Activated CD4-positive, alpha-beta T cell treated with anti-CD3 and anti-CD28 coated beads for 48 hours (primary cell): ENCODE measurements around the gene TMEM63C.

Experiments
- DNase-seq: peaks from one replicate; pipeline ENCODE4 v3.0.0-alpha.2; 2020

The TMEM63C gene, protein sequence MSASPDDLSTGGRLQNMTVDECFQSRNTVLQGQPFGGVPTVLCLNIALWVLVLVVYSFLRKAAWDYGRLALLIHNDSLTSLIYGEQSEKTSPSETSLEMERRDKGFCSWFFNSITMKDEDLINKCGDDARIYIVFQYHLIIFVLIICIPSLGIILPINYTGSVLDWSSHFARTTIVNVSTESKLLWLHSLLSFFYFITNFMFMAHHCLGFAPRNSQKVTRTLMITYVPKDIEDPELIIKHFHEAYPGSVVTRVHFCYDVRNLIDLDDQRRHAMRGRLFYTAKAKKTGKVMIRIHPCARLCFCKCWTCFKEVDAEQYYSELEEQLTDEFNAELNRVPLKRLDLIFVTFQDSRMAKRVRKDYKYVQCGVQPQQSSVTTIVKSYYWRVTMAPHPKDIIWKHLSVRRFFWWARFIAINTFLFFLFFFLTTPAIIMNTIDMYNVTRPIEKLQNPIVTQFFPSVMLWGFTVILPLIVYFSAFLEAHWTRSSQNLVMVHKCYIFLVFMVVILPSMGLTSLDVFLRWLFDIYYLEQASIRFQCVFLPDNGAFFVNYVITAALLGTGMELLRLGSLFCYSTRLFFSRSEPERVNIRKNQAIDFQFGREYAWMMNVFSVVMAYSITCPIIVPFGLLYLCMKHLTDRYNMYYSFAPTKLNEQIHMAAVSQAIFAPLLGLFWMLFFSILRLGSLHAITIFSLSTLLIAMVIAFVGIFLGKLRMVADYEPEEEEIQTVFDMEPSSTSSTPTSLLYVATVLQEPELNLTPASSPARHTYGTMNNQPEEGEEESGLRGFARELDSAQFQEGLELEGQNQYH

DNA sequence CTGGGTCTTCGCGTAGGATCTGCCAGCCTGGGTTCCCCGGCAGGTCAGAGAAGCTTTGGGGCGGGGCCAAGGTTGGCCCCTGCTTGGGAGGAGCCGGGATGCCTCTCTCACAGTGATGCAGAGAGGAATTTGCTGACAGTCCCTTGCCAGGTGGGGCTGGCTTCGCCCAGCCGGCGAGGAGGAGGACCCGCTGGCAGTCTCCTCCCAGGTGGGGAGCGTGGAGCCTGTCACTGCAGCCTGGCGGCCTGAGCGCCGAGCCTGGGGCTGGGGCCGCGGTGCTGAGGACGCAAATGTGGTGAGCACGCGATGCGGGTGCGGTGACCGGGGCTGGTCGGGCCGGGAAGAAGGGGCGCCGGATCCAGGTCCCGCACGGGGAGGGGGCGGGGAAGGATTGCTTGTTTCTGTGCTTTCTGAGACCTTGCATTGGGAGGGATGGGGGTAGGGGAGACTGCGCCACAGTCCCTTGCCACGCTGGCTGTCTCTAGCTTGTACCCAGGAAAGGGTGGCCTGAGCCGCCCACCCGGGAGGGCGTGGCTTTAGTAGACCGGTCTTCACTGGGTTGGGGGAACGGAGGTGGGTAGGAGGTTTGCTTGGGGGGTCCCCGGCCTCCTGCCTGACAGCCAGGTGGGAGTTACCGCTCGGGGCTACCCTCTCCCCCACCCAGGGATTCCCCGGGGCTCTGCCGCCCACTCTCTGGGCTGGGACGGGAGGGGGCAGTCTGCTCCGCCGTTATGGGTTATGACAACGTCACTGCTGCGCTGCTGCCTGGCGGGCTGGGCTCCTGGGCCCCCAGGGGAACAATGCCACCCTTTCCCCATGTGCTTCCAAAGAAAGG lies at the start of gene TMEM63C:
Gene TMEM63C (plus strand): TSS at position 196 of the 835 bp plus-strand sequence. CDS start 37,016 bp downstream, outside the sequence.
- DNase-seq: peak; percentile 81

DNA sequence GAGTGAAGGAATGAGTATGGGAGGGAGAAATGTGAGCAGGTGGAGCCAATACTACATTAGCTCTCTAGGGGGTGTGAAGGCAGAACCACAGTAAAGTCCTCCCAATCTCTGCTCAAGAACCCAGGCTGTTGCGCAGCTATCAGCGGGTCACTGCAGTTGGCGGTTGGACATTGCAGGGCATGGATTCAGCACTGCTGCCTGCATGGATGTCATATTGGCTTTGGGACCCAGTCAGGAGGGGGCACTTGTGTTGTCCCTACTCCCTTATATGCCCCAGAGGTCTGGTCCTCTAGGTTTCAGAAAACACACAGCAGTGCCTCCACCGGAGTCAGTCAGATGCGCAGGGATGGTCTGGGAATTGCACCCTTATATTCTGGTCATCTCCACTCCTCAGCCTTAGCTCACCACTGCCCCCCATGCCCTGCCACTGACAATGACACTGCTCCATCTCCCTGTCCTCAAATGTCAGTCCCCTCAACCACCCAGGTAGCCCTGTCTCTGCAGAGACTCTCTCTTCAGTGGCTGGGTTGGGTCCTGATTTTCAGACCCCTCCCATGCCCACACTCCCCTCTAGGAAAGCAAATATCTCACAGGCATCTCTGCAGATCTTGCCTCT lies 49.6 kb upstream of the TMEM63C start:
- DNase-seq: no peak

DNA sequence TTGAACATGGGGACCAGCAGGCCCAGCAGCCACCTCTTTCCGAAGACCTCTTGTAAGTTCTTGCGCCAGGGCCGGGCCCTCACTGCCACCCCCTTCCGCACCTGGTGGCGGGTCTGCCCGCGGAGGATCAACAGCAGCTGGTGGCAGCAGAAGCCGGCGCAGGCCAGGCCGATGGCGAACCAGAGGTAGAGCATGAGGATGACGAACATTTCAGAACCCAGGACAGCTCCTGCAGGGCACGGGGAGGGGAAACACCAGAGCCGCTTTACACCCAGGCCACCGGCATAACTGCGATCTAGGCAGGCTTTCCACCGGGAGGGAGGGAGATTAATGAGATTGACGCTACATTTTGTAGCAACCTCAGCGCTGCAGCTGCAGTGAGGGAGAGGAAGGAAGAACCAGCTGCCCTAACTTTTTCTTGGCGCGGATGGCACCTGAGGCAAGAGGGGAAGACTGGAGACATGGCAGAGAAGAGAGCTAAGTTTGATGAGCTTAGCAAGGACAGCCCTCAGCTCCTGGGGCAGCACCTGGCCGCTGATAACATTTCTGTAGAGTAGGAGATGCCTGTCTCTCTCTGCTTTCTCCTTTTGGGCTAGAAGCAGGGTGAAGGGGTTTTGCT lies 47.8 kb upstream of the TMEM63C start:
- DNase-seq: peak; percentile 81

DNA sequence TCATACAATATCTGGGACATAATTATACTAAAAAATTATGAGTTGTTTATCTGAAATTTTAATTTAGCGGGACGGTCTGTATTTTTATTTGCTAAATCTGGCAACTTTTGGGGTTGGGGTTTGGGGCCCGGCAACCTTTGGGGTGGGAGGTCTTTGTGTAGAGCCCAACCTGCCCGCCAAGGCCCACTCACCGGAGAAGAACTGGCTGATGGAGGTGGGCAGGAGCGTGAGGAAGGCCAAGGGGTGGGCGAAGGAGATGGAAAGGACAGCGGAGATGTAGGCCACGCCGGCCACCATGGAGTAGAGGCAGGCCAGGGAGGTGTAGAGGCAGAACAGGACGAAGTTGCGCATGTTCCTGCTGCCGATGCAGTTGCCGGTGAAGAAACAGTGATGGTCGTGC lies 42.6 kb upstream of the TMEM63C start:
- DNase-seq: no peak

DNA sequence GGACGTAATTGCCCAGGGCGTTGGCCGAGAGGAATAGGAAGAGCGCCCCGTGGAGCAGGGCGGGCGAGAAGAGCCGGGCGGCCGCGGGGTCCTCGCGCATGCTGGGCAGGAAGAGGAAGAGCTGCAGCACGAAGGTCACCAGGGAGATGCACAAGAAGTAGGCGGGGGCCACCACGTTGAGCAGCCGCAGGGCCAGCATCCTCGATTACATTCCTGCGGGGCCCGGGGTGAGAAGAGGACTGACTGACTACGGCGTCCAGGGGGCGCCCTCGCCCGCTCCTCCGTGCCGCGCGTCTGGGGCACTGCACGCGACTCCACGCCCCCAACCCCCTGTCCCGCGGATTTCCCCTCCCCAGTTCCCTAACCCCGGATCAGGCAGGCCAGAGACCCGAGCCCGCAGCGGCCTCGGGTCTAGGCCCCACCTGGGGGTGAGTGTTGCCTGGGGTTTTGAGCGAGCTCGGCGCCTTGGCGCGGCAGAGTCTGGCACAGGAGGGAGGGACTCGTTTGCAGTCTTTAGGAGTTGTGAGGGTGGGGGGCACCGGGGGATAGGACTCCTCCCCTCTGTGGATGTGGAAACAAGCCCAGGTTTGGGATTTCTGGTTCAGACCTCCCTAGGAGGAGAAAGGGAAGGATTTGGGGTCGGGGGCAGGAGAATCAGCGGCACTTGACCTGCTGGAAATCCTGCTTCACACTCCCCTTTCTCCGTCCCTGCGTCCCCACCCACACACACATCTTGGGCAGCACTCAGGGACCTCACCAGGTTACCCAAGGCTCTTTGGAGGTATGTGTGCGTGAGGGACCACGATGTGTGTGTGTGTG lies 41.8 kb upstream of the TMEM63C start:
- DNase-seq: peak; percentile 74

DNA sequence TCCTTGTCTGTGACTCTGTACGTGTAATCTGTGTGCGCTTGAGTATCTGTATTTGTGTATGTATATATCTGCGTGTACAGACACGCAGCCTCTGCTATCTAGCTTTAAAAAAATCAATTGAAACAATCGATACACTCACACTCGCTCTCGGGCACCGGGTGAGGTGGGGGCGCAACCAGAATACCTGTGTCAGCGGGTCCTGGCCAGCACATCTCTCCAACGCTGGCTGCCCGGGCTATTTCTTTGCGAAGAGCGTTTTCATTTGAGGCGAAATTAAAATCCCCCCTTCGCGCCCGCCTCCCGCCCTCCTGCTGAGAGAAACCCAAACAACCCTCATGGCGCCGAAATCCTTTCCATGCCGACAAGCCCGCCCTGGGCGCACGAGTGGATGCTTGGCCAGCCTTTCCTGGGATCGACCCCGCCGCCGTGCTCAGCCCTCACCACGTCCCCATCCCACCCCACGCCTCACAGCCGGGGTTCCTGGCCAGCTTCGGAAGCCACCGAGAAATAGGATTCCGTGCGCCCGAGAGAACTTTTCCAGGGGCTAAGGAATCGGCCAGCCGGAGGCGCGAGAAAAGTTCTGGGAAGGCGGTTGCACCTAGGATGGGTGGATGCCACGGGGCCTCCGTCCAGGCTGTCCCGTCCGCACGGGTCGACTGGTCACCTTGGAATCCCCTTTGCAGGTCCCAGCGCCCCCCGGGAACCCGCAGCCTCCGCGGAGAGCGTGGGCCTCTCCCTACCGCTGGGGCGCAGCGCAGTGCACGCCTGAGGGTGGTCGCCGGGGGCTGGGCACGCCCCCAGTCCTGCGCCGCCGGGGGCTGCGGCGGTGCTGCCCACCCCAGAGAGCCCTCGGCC lies 41.0 kb upstream of the TMEM63C start:
- DNase-seq: no peak

DNA sequence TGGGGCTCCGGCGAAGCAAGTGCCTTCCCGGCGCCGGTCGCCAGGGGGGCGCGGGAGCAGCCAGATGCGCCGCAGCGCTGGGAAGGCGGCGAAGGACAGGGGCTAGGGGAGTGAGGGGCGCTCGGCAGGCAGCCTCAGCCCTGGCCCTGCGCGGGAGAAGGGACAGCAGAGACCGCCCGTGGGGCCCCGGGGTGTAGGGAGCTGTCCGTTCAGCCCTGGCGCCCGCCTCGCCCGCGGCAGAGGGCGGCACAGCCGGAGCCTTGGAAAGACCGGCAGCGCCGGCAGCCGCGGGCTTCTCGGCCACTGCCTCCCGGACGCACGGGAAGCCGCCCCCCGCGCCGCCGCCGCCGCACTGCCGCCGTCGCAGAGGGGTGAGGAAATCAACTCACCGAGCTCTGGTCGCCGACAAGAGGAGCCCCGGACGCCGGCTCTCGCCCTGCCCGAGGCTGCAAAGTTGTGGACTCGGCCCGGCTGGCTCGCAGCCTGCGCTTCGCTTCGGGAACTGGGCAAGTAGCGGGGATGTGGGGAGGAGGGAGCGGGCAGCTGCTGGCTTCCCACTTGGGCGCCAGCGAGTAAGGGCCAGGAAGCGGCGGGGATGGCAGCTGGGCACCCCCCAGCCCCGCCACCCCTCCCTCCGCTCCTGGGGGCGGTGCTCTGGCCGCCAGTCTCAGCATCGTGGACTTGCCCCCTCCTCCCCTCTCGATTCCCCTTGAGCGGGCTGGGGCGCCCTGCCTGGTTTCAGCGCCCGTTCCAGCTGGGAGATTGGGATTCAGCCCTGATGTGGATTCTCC lies 40.2 kb upstream of the TMEM63C start, which contains the start of gene ZDHHC22:
Gene ZDHHC22 (minus strand): TSS at position 578 of the 791 bp plus-strand sequence. CDS start 2,053 bp downstream, outside the sequence.
- DNase-seq: no peak

DNA sequence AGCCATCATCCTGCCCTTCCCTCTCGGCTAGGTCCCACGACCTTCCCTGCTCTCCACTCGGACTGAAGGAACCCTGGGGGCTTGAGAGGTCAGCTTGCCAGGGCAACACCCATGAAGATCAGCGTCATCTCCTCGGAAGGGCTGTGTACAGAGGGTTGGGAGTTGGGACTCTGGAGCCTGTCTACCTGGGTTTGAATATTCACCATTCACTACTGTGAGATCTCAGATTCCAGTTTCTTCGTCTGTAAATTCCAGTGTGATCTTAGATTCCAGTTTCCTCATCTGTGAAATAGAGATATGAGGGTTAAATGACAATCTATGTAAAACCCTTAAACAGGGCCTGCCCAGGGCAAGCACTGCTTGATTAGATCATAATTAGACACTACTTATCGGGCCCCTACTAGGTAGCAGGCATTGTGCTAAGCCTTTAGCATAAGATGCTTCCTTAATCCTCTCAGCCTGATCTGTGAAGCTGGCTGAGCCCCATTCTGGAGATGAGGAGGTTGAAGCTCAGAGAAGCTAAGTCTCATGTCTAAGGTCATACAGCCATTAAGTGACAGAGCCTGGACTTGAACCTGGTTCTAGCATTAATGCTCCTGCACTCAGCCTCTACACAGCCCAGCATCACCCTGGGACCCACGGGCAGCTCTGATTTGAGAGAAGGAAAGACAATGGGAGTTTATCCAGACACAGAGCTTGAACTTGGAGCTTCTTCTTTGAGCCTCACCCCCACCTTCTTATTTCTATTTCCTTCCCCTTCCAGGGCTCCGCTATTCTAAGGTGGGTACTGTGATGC lies 39.4 kb upstream of the TMEM63C start:
- DNase-seq: no peak

DNA sequence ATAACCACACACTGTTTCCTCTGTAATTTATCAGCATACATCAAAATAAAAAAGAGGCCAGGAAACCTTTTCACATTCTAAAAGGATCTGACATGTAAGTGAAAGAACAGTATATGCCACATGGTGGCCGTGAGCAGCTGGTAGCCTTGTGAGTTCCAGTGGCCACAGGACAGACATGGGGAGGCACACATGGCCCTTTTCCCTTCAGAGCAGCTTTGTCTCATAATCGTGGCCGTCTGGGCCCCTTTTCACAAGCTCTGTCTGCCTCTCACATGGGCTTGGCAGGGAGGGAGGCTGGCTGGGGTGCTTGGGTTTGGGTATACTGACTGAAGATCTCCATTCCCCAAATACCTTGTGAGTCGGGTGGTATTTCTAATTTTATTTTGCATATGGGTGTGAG lies 38.5 kb upstream of the TMEM63C start:
- no peak for DNase-seq

DNA sequence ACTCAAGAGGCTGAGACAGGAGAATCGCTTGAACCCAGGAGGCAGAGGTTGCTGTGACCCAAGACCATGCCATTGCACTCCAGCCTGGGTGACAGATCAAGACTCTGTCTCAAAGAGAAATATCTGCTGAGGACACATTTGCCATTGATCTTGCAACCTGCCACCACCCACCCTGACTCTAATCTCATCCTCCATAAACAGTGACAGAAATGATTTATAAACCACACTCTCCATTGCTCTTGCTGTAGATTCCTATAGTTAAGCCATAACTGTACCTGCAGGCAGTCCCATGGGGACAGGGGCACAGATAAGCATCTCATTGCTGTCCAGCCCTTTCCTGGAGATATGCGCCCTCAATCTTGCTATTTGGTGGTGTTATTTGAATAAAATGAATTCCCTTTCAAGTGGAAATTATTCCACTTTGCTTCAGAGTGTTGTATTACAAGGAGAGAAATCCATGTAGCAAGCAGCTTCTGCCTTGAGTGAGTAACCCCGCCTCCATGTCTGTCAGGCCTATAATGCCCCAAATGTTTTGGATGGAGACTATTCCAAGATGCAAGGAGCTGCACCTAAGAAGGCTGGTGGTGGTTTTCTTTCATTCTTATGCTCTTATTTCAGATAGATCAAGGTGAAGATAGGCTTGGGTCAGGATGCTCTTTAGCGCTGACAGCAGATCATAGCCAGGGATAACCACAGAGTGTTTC lies 37.0 kb upstream of the TMEM63C start:
- DNase-seq: no peak

DNA sequence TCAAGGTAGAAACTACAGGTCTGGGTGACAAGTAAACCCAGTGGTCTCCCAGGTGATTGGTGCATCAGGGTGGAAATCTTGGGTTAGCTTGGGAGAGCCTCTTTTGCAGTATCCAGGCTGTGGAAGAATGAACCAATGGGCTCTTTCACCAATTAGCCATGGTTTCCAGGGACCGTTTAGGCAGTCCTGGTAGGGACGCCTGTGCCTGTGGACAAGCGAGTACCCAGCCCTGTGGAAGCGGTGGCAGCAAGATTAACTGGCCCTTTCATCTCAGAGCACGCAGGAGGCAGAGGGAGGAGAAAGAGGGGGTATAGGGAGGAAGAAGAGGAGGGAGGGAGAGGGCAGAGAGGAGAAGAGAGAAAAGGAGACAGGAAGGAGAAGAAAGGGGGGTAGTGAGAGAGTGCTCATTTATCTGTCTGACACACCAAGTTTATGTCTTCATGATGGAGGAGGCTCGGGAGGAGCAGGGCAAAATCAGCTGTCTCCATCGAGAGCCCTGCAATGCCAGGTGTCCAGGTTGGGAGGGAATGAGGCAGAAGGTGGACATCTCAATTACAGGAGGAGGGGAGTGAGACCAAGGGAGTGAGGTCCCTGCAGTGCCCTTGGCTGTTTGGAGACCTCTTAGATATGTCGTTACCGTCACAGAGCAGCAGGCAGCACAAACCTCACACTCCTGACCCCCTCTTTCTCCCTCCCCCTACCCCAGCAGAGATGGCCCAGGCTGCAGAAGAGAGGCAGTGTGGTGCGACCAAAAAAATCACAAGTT lies 35.4 kb upstream of the TMEM63C start:
- no peak for DNase-seq

DNA sequence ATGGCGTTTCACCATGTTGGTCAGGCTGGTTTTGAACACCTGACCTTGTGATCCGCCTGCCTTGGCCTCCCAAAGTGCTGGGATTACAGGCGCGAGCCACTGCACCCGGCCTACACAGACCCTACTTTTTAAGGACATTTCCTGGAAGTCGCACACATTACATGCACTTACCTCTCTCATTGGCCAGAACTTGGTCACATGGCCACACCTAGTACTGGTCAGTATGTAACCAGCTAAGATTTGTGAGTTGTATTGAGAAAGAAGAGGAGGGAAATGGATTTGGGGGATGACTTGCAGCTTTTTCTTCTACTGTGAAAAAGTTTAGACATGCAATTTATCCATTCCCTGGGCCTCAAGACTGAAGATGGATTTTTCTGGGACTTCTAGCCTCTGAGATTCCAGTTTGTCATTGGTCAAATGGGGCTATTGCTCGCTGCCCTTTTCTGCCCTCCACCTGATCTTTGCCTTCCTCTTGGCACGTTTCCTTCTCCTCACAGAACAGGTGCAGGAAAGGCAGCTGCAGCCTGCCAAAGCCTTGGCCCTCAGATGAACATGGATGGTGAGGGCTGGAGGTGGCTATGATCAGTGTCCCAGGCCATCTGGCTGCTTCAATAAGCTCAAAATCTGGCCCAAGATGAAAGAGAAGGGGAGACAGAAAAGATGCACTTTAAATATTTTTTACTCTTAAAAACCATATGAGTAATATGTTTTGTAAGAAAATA lies 32.9 kb upstream of the TMEM63C start:
- DNase-seq: no peak

DNA sequence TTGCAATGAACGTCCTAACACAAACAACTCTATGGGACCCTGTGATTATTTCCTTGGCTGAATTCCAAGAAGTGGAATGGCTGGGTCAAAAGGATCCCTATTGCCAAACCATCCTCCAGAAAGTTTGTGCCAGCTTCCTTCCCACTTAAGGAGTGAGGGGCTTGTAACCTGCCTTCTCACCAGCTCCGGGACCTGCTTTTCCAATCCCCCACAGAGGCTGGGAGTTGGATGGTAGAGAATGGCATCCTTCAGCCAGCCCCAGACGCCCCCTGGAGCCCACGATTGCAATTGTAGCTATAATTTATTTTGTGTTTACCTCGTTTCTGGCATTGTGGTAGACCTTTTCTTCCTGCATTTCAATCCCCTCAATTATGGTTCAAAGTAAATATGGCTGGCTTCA lies 30.4 kb upstream of the TMEM63C start:
- peak; percentile 31 for DNase-seq

DNA sequence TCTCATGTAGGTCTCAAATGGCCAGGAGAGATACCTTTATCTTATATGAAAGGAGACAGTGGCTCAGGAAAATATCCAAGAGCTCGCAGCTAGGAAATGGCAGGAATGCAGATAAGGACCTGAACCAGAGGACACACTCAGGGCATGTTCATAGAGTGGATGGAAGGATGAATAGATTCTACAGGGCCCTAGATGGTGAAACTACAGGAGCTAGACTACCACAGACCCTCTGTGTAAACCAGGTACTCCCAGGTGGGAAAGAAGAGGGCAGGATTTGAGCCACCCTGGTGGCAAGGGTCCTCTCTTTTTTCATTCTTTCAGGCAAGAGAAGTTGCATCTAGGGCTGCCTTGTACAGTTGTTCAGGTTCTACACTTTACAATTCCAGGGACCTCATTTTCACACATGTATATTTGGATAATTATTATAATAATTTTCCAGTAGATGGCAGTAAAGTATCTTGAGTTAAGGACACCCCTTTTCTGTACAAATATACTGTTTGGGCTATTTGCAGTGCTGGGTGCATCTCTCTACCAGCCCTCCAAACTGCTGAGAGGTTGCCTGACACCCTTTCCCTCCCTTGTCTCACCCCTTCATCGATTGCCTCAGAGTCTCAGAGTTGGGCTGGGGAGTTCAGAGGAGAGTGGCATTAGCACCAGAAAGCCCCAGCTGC lies 29.5 kb upstream of the TMEM63C start:
- DNase-seq: no peak

DNA sequence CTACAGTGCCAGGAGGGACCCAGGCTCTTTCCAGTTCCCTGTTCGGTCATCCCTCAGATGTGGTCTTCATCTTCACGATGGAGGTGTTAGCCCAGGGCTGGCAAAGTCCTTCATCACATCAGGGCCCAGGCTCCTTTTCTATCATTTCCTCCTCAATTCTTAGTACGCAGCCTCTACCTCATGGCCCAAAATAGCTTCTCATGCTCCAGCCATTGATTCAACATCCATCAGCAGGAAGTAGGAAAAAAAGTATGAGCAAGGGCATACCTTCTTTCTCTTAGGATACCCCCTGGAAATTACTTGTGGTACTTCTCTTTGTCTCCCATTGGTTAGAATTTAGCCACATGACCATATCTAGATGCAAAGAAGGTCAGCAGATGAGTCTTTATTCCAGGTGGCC lies 27.8 kb upstream of the TMEM63C start:
- no peak for DNase-seq

DNA sequence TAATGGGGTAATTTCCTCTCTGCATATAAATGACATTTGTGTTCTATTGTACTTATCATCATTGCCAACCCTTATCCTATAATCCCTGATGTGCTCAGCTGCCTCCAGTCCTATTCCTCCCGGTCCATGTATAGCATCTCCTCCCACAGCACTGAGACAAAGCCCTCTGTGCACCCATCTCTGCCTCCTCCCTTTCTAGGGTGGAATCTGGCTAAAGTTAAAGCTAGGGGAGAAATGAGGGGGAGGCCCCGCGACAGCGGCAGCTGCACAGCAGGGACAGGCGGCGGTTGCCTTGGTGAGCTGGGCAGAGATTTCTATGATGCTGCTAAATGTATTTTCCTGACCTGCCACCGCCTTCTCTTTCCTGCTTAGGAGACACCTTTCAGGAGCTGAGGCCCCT lies 27.2 kb upstream of the TMEM63C start:
- DNase-seq: no peak
